Measurements from ENCODE around the gene AMOTL1. TPM values are rescaled to one million over a fixed set of nuclear protein-coding genes. Genes with fewer than 3 reads are reported as not detected.
"Not testable (repeated sequence)": the region's sequence is repeated elsewhere in the genome, so short reads cannot be mapped to it uniquely, and the experiment has no call there.

Gene AMOTL1
- total RNA-seq, 1 experiment from 2014 or later = 32.6 TPM

DNA sequence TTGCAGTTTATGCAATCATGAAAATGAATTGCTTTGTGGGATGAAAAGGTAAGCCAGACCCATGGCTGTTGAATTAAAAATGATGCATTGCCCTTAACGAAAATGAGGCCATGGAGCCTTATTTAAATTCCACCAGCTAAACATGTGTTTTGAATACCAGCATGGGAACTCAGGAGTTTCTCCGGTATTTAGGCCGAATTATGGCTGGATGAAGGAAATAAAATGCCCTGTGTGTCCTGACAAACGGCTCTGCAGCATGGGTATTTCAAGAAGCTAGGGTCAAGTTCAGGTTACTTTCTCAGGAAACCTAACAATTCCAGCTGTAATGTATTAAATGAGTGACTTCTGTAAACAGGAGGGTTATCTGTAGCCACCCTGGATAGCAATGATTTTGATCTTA, 38.3 kb downstream of the AMOTL1 start:
- H3K9ac ChIP-seq (ENCODE audit: low read length) = no peak overlapping the region
- H3K9me2 ChIP-seq (replicated peaks; ENCODE audit: low read length) = no peaks in the 10 kb centered on the region
- no peaks in the 10 kb centered on the region for H3K9me3 ChIP-seq (ENCODE audit: low read length)
- H3K79me2 ChIP-seq (ENCODE audit: low read length) = peaks cover 36% of the 10 kb centered on the region
- no peaks in the 10 kb centered on the region for H4K20me1 ChIP-seq (ENCODE audit: low read length)
- H3K36me3 ChIP-seq (ENCODE audit: low read depth, low read length) = peaks cover 23% of the 10 kb centered on the region
- H3K4me2 ChIP-seq (ENCODE audit: low read length) = no peak overlapping the region
- no peak for ATAC-seq
- no peaks in the 10 kb centered on the region for H3K27me3 ChIP-seq (ENCODE audit: low read length)
- no peak overlapping the region for H2AFZ ChIP-seq (ENCODE audit: low read length)
- no peak overlapping the region for H3K4me3 ChIP-seq (ENCODE audit: low read length)
- no peak for TF ChIP-seq EZH2phosphoT487 (IDR thresholded peaks at IDR 0.05; ENCODE audit: borderline replicate concordance, low read length)
- TF ChIP-seq EZH2 (IDR thresholded peaks at IDR 0.05; ENCODE audit: low read length, unreplicated experiment) = no peak
- TF ChIP-seq, protein P1, sequence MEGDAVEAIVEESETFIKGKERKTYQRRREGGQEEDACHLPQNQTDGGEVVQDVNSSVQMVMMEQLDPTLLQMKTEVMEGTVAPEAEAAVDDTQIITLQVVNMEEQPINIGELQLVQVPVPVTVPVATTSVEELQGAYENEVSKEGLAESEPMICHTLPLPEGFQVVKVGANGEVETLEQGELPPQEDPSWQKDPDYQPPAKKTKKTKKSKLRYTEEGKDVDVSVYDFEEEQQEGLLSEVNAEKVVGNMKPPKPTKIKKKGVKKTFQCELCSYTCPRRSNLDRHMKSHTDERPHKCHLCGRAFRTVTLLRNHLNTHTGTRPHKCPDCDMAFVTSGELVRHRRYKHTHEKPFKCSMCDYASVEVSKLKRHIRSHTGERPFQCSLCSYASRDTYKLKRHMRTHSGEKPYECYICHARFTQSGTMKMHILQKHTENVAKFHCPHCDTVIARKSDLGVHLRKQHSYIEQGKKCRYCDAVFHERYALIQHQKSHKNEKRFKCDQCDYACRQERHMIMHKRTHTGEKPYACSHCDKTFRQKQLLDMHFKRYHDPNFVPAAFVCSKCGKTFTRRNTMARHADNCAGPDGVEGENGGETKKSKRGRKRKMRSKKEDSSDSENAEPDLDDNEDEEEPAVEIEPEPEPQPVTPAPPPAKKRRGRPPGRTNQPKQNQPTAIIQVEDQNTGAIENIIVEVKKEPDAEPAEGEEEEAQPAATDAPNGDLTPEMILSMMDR (conservative IDR thresholded peaks at IDR 0.05; ENCODE audit: low read depth, low read length) = no peak
- CTCF ChIA-PET = interaction anchor here (0.6 kb wide), 1 partner anchor 11 kb away, joined by 3 read pairs; no protein-coding TSS in a partner anchor
- H3F3A ChIP-seq (ENCODE audit: low read length, unreplicated experiment) = no peaks in the 10 kb centered on the region
- BruUV-seq (replicated peaks) = no TSS peak
- POLR2A ChIA-PET (ENCODE audit: unreplicated experiment) = no interaction called here
- no peak overlapping the region for H3K27ac ChIP-seq (ENCODE audit: low read length)
- intact Hi-C loops (cut with micrococcal nuclease) = no loop called here
- no peak for DNase-seq
- H3K4me1 ChIP-seq (ENCODE audit: insufficient read depth, low read length) = no peaks in the 10 kb centered on the region

DNA sequence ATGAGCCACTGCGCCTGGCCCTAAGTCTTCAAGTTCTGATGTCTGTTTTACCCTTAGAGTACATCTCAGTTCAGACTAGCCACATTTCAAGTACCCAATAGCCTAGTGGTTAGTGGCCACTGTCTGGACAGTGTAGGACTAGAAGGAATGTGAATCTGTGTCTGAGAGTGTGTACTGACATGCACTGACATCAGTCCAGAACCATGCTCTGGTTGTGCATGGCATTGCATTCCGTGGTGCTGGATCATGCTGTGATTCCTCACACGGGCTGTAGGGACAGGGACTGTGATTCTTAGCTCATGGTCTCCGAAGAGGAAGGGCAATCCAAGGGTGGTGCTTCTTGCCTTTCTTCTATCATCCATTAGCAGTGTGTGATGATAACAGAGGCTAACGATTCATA, 41.1 kb downstream of the AMOTL1 start:
- BruUV-seq (replicated peaks) = no TSS peak
- Histone ChIP-seq H3K27me3 (ENCODE audit: low read length) (no peaks in the 10 kb centered on the region), H3K4me2 (ENCODE audit: low read length) (no peak overlapping the region), H3K79me2 (ENCODE audit: low read length) (peaks cover 10% of the 10 kb centered on the region; the same call in 1 of the 2 replicates), H3K9ac (ENCODE audit: low read length) (no peak overlapping the region), H3K9me3 (ENCODE audit: low read length) (peaks cover 15% of the 10 kb centered on the region), H3K9me2 (replicated peaks; ENCODE audit: low read length) (no peaks in the 10 kb centered on the region), H2AFZ (ENCODE audit: low read length) (no peak overlapping the region), H3K36me3 (ENCODE audit: low read depth, low read length) (peaks cover 33% of the 10 kb centered on the region), H3F3A (ENCODE audit: low read length, unreplicated experiment) (no peaks in the 10 kb centered on the region), H3K4me3 (ENCODE audit: low read length) (no peak overlapping the region), H4K20me1 (ENCODE audit: low read length) (no peaks in the 10 kb centered on the region), H3K27ac (ENCODE audit: low read length) (no peak overlapping the region), H3K4me1 (ENCODE audit: insufficient read depth, low read length) (no peaks in the 10 kb centered on the region)
- ChIA-PET CTCF (no interaction called here), POLR2A (ENCODE audit: unreplicated experiment) (no interaction called here)
- no peak for TF ChIP-seq EZH2 (IDR thresholded peaks at IDR 0.05; ENCODE audit: low read length, unreplicated experiment)
- no peak for TF ChIP-seq EZH2phosphoT487 (IDR thresholded peaks at IDR 0.05; ENCODE audit: borderline replicate concordance, low read length)
- TF ChIP-seq, protein P1 (conservative IDR thresholded peaks at IDR 0.05; ENCODE audit: low read depth, low read length) = no peak
- intact Hi-C loops (cut with micrococcal nuclease) = no loop called here
- no peak for ATAC-seq
- DNase-seq = no peak

DNA sequence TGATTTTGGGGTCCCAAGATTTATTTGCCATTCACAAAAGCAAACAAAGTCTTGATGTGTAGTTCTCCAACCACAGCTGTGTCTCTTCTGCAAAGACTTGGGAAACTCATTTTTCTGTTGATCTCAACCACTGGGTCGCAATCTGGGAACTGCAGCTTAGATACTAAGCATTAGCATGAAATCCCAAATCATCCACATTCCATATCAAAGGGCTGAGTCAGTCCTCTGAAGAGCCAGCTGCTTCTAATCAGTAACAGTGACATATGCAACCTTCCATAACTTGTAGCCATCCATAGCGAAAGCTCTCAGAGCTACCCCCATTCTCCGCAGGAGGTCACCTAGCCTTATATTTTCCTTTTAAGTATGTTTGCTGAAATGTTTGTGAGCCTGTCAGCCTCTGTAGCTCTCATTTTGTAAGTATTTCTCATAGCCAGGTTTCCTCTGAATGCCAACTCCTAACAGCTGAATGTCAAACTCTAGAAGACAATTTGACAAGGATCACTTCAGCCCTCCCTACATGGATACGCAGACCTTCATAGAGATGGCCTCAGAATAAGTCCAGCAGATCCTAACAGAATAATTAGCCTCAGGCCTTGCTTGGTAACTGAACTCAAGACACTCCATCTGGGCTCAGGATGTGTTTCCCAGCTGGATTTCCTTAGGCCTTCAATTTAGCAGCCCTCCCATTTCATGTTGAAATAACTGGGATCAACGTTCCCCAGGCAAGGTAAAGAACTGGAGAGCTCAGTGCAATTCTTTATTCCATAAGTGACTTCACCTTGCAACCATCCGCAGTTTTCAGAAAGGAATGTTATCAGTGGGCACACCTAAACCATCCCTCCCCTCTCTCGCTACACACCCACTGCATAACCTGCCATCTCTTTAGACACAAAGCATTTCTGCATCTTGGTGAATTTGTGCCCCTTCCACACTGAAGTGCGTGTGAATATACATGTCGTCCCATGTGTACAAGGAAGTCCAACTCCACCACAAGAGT, 44.9 kb downstream of the AMOTL1 start:
- peaks cover 44% of the 10 kb centered on the region for H3K9me3 ChIP-seq (ENCODE audit: low read length)
- H3F3A ChIP-seq (ENCODE audit: low read length, unreplicated experiment); BruUV-seq (replicated peaks); H4K20me1 ChIP-seq (ENCODE audit: low read length); H3K4me1 ChIP-seq (ENCODE audit: insufficient read depth, low read length); DNase-seq; CTCF ChIA-PET; H3K9me2 ChIP-seq (replicated peaks; ENCODE audit: low read length); H3K4me2 ChIP-seq (ENCODE audit: low read length); ATAC-seq; H3K79me2 ChIP-seq (ENCODE audit: low read length); intact Hi-C loops (cut with micrococcal nuclease); H3K9ac ChIP-seq (ENCODE audit: low read length); H3K27me3 ChIP-seq (ENCODE audit: low read length); H3K4me3 ChIP-seq (ENCODE audit: low read length); H3K27ac ChIP-seq (ENCODE audit: low read length); H2AFZ ChIP-seq (ENCODE audit: low read length); POLR2A ChIA-PET (ENCODE audit: unreplicated experiment): not testable (repeated sequence)
- peaks cover 59% of the 10 kb centered on the region for H3K36me3 ChIP-seq (ENCODE audit: low read depth, low read length)
